ENCODE measurements around the gene CDH23.

DNA sequence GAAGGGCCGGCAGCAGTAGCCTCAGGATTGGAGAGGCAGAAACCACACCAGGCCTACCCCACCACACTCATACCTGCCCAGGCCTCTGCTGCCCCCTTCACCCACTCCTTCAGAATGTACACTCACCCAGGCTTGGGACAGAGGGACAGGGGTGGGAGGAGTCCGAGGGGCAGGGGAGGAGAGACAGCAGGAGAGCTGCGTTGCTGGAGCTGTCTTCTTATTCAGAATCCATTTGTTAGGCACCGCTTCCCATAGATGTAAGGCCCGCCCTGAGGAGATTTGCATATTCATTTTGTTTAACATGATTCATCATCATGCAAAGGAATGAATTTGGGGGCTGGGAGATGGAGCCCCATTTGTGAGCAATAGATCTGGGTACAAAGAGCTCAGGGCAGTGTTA lies 156.7 kb downstream of the CDH23 start:
- no peak for TF ChIP-seq POLR2AphosphoS5 (IDR thresholded peaks at IDR 0.05; ENCODE audit: low read depth, low read length)
- TF ChIP-seq, protein P1, sequence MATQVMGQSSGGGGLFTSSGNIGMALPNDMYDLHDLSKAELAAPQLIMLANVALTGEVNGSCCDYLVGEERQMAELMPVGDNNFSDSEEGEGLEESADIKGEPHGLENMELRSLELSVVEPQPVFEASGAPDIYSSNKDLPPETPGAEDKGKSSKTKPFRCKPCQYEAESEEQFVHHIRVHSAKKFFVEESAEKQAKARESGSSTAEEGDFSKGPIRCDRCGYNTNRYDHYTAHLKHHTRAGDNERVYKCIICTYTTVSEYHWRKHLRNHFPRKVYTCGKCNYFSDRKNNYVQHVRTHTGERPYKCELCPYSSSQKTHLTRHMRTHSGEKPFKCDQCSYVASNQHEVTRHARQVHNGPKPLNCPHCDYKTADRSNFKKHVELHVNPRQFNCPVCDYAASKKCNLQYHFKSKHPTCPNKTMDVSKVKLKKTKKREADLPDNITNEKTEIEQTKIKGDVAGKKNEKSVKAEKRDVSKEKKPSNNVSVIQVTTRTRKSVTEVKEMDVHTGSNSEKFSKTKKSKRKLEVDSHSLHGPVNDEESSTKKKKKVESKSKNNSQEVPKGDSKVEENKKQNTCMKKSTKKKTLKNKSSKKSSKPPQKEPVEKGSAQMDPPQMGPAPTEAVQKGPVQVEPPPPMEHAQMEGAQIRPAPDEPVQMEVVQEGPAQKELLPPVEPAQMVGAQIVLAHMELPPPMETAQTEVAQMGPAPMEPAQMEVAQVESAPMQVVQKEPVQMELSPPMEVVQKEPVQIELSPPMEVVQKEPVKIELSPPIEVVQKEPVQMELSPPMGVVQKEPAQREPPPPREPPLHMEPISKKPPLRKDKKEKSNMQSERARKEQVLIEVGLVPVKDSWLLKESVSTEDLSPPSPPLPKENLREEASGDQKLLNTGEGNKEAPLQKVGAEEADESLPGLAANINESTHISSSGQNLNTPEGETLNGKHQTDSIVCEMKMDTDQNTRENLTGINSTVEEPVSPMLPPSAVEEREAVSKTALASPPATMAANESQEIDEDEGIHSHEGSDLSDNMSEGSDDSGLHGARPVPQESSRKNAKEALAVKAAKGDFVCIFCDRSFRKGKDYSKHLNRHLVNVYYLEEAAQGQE (IDR thresholded peaks at IDR 0.05; ENCODE audit: insufficient read depth in 1 of 2, low read depth in 2 of 2, low read length in 2 of 2): no peak
- no peak for TF ChIP-seq FOXP2 (optimal IDR thresholded peaks at IDR 0.05; ENCODE audit: borderline replicate concordance, extremely low read depth, extremely low read length, insufficient read depth)
- no peak for TF ChIP-seq TAF1 (IDR thresholded peaks at IDR 0.05; ENCODE audit: borderline replicate concordance, insufficient read depth, low read length)
